Measurements from ENCODE around the gene OCSTAMP.

OCSTAMP gene

GRCh38 chr20:46573234-46573633 lies 22.8 kb upstream of the OCSTAMP start:
- no peak for DNase-seq

GRCh38 chr20:46572790-46573189 lies 22.3 kb upstream of the OCSTAMP start:
- no peak for DNase-seq

- DNase-seq: peak; percentile 81
Measured at GRCh38 chr20:46572153-46572552, 21.7 kb upstream of the OCSTAMP start.

GRCh38 chr20:46571418-46571817 lies 21.0 kb upstream of the OCSTAMP start:
- DNase-seq: no peak

- no peak for DNase-seq
Measured at GRCh38 chr20:46570956-46571355, 20.5 kb upstream of the OCSTAMP start.

GRCh38 chr20:46569961-46570360 lies 19.5 kb upstream of the OCSTAMP start:
- no peak for DNase-seq

GRCh38 chr20:46568570-46569129 lies 18.2 kb upstream of the OCSTAMP start:
- peak; percentile 93 for DNase-seq

- DNase-seq: no peak
Measured at GRCh38 chr20:46566125-46566524, 15.7 kb upstream of the OCSTAMP start.

- DNase-seq: no peak
Measured at GRCh38 chr20:46564241-46564957, 13.9 kb upstream of the OCSTAMP start.

- no peak for DNase-seq
Measured at GRCh38 chr20:46563860-46564221, 13.4 kb upstream of the OCSTAMP start.

GRCh38 chr20:46563170-46563859 lies 12.9 kb upstream of the OCSTAMP start:
- no peak for DNase-seq

GRCh38 chr20:46562373-46563169 lies 12.1 kb upstream of the OCSTAMP start:
- DNase-seq: peak; percentile 86

GRCh38 chr20:46562009-46562372 lies 11.5 kb upstream of the OCSTAMP start:
- no peak for DNase-seq

- DNase-seq: no peak
Measured at GRCh38 chr20:46559685-46560440, 9.4 kb upstream of the OCSTAMP start.

GRCh38 chr20:46559001-46559400 lies 8.5 kb upstream of the OCSTAMP start:
- DNase-seq: no peak

GRCh38 chr20:46558511-46558959 lies 8.1 kb upstream of the OCSTAMP start:
- no peak for DNase-seq

- DNase-seq: no peak
Measured at GRCh38 chr20:46557231-46557956, 6.9 kb upstream of the OCSTAMP start.

- no peak for DNase-seq
Measured at GRCh38 chr20:46555370-46555956, 5.0 kb upstream of the OCSTAMP start.

- no peak for DNase-seq
Measured at GRCh38 chr20:46554828-46555227, 4.4 kb upstream of the OCSTAMP start.

GRCh38 chr20:46553926-46554325 lies 3.5 kb upstream of the OCSTAMP start:
- no peak for DNase-seq
